IMR-90 (cell line): Measurements from ENCODE around the gene FAM117B. TPM values are rescaled to one million over a fixed set of nuclear protein-coding genes. Genes with fewer than 3 reads are reported as not detected.

Source experiments
- ATAC-seq: fragments of 200-7000 bp; cut with Tn5 transposase; 2 replicates; pipeline ENCODE4 v1.9.1; 2020; ENCODE audit warnings: low read depth, mild to moderate bottlenecking, moderate library complexity
- BruUV-seq: library from RNA; stranded (reverse); fragments of 400-500 nt; replicated peaks from 2 replicates; lab custom pipeline; 2021; lab: Mats Ljungman, UMichigan
- CTCF ChIA-PET: fragments of 300-600 bp; formaldehyde crosslinking; extraction: SDS; loops from one replicate; lab custom pipeline; 2021; ENCODE audit warnings: antibody characterized with exemption; lab: Yijun Ruan, JAX
- POLR2A ChIA-PET: fragments of 300-600 bp; sonication (Branson Sonifier 250); formaldehyde crosslinking; loops from one replicate; lab custom pipeline; 2022; ENCODE audit warnings: antibody characterized with exemption; ENCODE audit not compliant: unreplicated experiment; lab: Charles Lee
- DNase-seq: peaks from one replicate; pipeline ENCODE4 v3.0.0; 2013
- H2AFZ ChIP-seq: replicated peaks from 2 replicates; pipeline ENCODE3; 2013; ENCODE audit warnings: low read length, mild to moderate bottlenecking; ENCODE audit not compliant: poor library complexity
- H2AK5ac ChIP-seq: 2 replicates; pipeline ENCODE4 v1.6.1; 2013; ENCODE audit warnings: low read depth, low read length, inconsistent platforms
- H2AK9ac ChIP-seq: replicated peaks from 2 replicates; pipeline ENCODE3; 2013; ENCODE audit warnings: mild to moderate bottlenecking, low read depth, low read length, moderate library complexity; ENCODE audit not compliant: poor library complexity
- H2BK120ac ChIP-seq: 2 replicates; pipeline ENCODE4 v1.6.1; 2013; ENCODE audit warnings: low read depth, low read length, inconsistent platforms
- H2BK15ac ChIP-seq: 3 replicates; pipeline ENCODE4 v1.6.1; 2013; ENCODE audit warnings: low read depth, low read length, inconsistent platforms
- H2BK20ac ChIP-seq: 2 replicates; pipeline ENCODE4 v1.6.1; 2013; ENCODE audit warnings: low read depth, mild to moderate bottlenecking, inconsistent platforms, low read length, moderate library complexity
- H2BK5ac ChIP-seq: 2 replicates; pipeline ENCODE4 v1.6.1; 2013; ENCODE audit warnings: mild to moderate bottlenecking, low read depth, low read length, inconsistent platforms; ENCODE audit not compliant: poor library complexity, severe bottlenecking
- H3K14ac ChIP-seq: replicated peaks from 2 replicates; pipeline ENCODE4 v1.6.1; 2013; ENCODE audit warnings: low read depth, low read length, inconsistent platforms
- H3K18ac ChIP-seq: 2 replicates; pipeline ENCODE4 v1.6.1; 2013; ENCODE audit warnings: low read depth, low read length, control low read depth
- H3K23ac ChIP-seq: 2 replicates; pipeline ENCODE4 v1.6.1; 2013; ENCODE audit warnings: low read depth, low read length, inconsistent platforms
- H3K27ac ChIP-seq: 2 replicates; pipeline ENCODE4 v1.5.1; 2013; ENCODE audit warnings: mild to moderate bottlenecking, control low read depth, low read length; ENCODE audit not compliant: insufficient read depth
- H3K27me3 ChIP-seq: 2 replicates; pipeline ENCODE4 v1.6.1; 2013; ENCODE audit warnings: low read length; ENCODE audit not compliant: control insufficient read depth, insufficient read depth
- H3K36me3 ChIP-seq: 2 replicates; pipeline ENCODE4 v1.6.1; 2013; ENCODE audit warnings: low read length, mixed read lengths; ENCODE audit not compliant: control insufficient read depth, insufficient read depth
- H3K4ac ChIP-seq: 2 replicates; pipeline ENCODE4 v1.6.1; 2013; ENCODE audit warnings: low read depth, low read length, inconsistent platforms
- H3K4me1 ChIP-seq: 2 replicates; pipeline ENCODE4 v1.6.1; 2013; ENCODE audit warnings: low read length, mixed read lengths; ENCODE audit not compliant: control insufficient read depth, insufficient read depth
- H3K4me2 ChIP-seq: 2 replicates; pipeline ENCODE4 v1.6.1; 2013; ENCODE audit warnings: low read depth, mild to moderate bottlenecking, control low read depth, low read length, moderate library complexity
- H3K4me3 ChIP-seq: 2 replicates; pipeline ENCODE4 v1.5.1; 2013; ENCODE audit warnings: low read depth, mild to moderate bottlenecking, control low read depth, low read length, moderate library complexity; ENCODE audit not compliant: insufficient read depth
- H3K56ac ChIP-seq: 2 replicates; pipeline ENCODE4 v1.6.1; 2013; ENCODE audit warnings: low read length, inconsistent platforms; ENCODE audit not compliant: insufficient read depth; ENCODE audit errors: extremely low read depth
- H3K79me1 ChIP-seq, 2 experiments: 2 replicates each; pipeline ENCODE4 v1.6.1; 2013; ENCODE audit warnings: low read length in 2 of 2, inconsistent platforms in 1 of 2, low read depth in 1 of 2
- H3K9ac ChIP-seq: 2 replicates; pipeline ENCODE4 v1.6.1; 2013; ENCODE audit warnings: low read depth, low read length, control low read depth
- H3K9me1 ChIP-seq: 2 replicates; pipeline ENCODE4 v1.6.1; 2013; ENCODE audit warnings: low read length, inconsistent platforms; ENCODE audit not compliant: insufficient read depth
- H3K9me3 ChIP-seq: 2 replicates; pipeline ENCODE4 v1.6.1; 2013; ENCODE audit warnings: low read length; ENCODE audit not compliant: control insufficient read depth, insufficient read depth
- H4K20me1 ChIP-seq: 2 replicates; pipeline ENCODE4 v1.6.1; 2013; ENCODE audit warnings: low read length, inconsistent platforms; ENCODE audit not compliant: insufficient read depth
- H4K5ac ChIP-seq: 2 replicates; pipeline ENCODE4 v1.6.1; 2013; ENCODE audit warnings: mild to moderate bottlenecking, low read depth, low read length, control low read depth
- H4K8ac ChIP-seq, 2 experiments: 2 replicates each; pipeline ENCODE4 v1.6.1; 2013; ENCODE audit warnings: low read depth in 2 of 2, low read length in 2 of 2, control low read depth in 1 of 2, inconsistent platforms in 1 of 2
- H4K91ac ChIP-seq: 2 replicates; pipeline ENCODE4 v1.6.1; 2013; ENCODE audit warnings: low read depth, low read length, inconsistent platforms; ENCODE audit not compliant: insufficient read depth
- BHLHE40 ChIP-seq: fragments of 150-350 bp; IDR thresholded peaks from 2 replicates; pipeline ENCODE4 v1.6.1; 2016; ENCODE audit warnings: mild to moderate bottlenecking, low read depth, low read length
- CEBPB ChIP-seq: IDR thresholded peaks from 2 replicates; pipeline ENCODE4 v1.6.1; 2012; ENCODE audit warnings: low read depth, low read length, improper control_type of control experiment
- MAFK ChIP-seq: IDR thresholded peaks from 2 replicates; pipeline ENCODE4 v1.6.1; 2012; ENCODE audit warnings: low read depth, low read length, improper control_type of control experiment
- MAZ ChIP-seq: IDR thresholded peaks from 2 replicates; pipeline ENCODE4 v1.6.1; 2012; ENCODE audit warnings: low read depth, mild to moderate bottlenecking, low read length, improper control_type of control experiment, moderate library complexity, borderline replicate concordance
- MXI1 ChIP-seq: IDR thresholded peaks from 2 replicates; pipeline ENCODE4 v1.6.1; 2012; ENCODE audit warnings: low read depth, mild to moderate bottlenecking, low read length, moderate library complexity, borderline replicate concordance
- NFE2L2 ChIP-seq: fragments of 150-350 bp; IDR thresholded peaks from 2 replicates; pipeline ENCODE4 v1.6.1; 2016; ENCODE audit warnings: low read depth, mild to moderate bottlenecking, low read length
- POLR2A ChIP-seq: IDR thresholded peaks from 2 replicates; pipeline ENCODE4 v1.6.1; 2012; ENCODE audit warnings: mild to moderate bottlenecking, low read depth, low read length
- RAD21 ChIP-seq: IDR thresholded peaks from 2 replicates; pipeline ENCODE4 v1.6.1; 2012; ENCODE audit warnings: low read length, improper control_type of control experiment
- RCOR1 ChIP-seq: IDR thresholded peaks from 2 replicates; pipeline ENCODE4 v1.6.1; 2012; ENCODE audit warnings: mild to moderate bottlenecking, low read length, improper control_type of control experiment; ENCODE audit not compliant: insufficient replicate concordance
- SMC3 ChIP-seq: fragments of 150-350 bp; IDR thresholded peaks from 2 replicates; pipeline ENCODE4 v1.6.1; 2016; ENCODE audit warnings: low read depth, mild to moderate bottlenecking, antibody characterized with exemption, low read length, moderate library complexity
- WGBS, 2 experiments: methylation state at CpG; one replicate each; pipeline versions ENCODE4 v1.1.5 to v1.1.7; 2013; ENCODE audit warnings: missing lambda C conversion rate in 2 of 2; ENCODE audit not compliant: insufficient read length in 1 of 2; ENCODE audit errors: extremely low coverage in 2 of 2; 5-methylcytosine and 5-hydroxymethylcytosine counted together
- dilution Hi-C: fragments of 300-500 bp; cut with HindIII; formaldehyde crosslinking; loops from one replicate; pipeline ENCODE4 v1.14.3; 2018; ENCODE audit warnings: low sequenced_read_pairs; ENCODE audit not compliant: unreplicated experiment
- in situ Hi-C: fragments of 300-500 bp; cut with MboI; formaldehyde crosslinking; loops from 3 replicates; pipeline ENCODE4 v1.14.3; 2019; ENCODE audit warnings: low sequenced_read_pairs, inconsistent platforms, mixed read lengths
- intact Hi-C: fragments of 100-400 bp; cut with micrococcal nuclease; formaldehyde crosslinking; loops from 2 replicates; pipeline ENCODE4 v1.10.0; 2022
- polyA plus RNA-seq, 3 experiments: library from polyadenylated mRNA; depleted of rRNA; stranded (reverse); fragments of >200 nt; gene quantifications; 2 replicates each; pipeline ENCODE4 v1.2.3, GENCODE V29; 2012; ENCODE audit warnings: low replicate concordance in 1 of 3
- total RNA-seq: library from RNA; depleted of rRNA; stranded (reverse); fragments of >200 nt; gene quantifications from 2 replicates; pipeline ENCODE4 v1.2.3, GENCODE V29; 2012
- TF ChIP-seq, protein P1 (sequence below): conservative IDR thresholded peaks from 2 replicates; pipeline ENCODE4 v1.5.1; 2012; ENCODE audit warnings: mild to moderate bottlenecking, low read depth, low read length, improper control_type of control experiment

The FAM117B gene
- total and polyA plus RNA-seq, 2 of the 4 experiments (the other 2 are of a cell fraction), result 0.54 to 0.79 TPM

DNA sequence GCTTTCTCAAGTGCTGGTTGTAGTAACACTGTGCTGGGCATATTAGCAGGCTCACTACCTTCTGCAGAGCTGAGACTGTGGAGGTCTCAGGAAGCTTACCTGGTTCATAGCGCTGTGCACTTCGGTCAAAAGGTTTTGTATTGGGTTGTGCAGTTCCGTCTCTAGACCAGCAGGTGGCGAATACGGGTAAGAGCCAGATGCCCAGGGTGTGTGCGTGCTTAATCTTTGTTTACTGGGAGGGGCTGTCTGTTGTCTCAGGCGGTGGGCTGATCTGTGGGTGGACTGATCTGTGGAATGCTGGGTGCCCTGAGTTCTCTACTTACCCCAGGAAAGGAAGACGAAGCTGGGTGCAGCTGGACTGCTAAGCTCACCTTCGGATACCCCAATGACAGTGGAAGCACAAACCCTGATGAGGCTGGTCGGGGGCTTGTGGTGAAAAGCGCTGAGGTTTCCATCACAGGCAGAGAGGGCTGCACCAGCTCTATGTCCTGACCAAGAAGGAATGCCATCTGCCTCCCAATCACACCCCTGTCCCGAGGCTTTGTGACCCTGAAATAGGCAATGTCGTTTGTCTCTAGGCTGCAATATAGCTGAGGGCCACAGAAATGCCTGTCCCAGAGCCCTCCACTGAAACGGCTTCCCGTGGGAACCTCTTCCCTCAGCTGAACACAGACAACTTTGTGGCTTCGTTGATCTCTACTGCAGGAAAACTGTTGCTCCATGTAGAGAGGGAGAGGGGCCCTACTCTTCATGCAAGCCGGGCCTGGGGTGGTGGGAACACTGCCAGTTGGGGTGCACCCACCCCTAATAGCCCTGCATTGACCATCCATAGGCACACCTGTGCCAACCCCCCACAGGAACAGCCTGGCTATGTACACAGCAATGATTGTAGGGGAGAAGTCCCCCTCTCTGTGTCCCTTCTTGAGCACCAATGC lies 45.9 kb upstream of the FAM117B start:
- Histone ChIP-seq H2BK20ac (peak overlapping the region; percentile 41; the same call in 1 of the 2 replicates), H4K20me1 (no peaks in the 10 kb centered on the region)

More for the DNA sequence above, 45.9 kb upstream of the FAM117B start:
- no peak overlapping the region for H4K91ac ChIP-seq
- peak overlapping the region in 1 of 2 experiments; percentile 53; a peak in 1 of 4 replicates for H4K8ac ChIP-seq
- H3K4me1 ChIP-seq, result peaks cover 2% of the 10 kb centered on the region
- H3K79me1 ChIP-seq, result no peaks in the 10 kb centered on the region
- no peak overlapping the region; the same call in 1 of the 2 replicates for H2AK5ac ChIP-seq
- no peak overlapping the region for H3K9ac ChIP-seq
- CTCF ChIA-PET, result interaction anchor here (0.6 to 1.8 kb wide), 12 partner anchors 13 to 1064 kb away, joined by 3 to 13 read pairs (median 3); partner anchors contain the start of genes CARF and WDR12
- H2AFZ ChIP-seq, result peak overlapping the region; percentile 87
- H3K56ac ChIP-seq, result no peak overlapping the region
- peak overlapping the region; percentile 59 for H2BK120ac ChIP-seq
- 12% methylated on average over 7 of the region's 17 CpGs; no CpG with 5 or more reads in 1 of the 2 experiments for WGBS, 2 experiments
- H3K4me3 ChIP-seq, result no peak overlapping the region
- in situ Hi-C loops, result loop anchor here (25.0 kb wide), 1 partner anchor 1323 kb away; no protein-coding TSS in a partner anchor
- H3K27ac ChIP-seq, result no peak overlapping the region
- no peak overlapping the region for H3K14ac ChIP-seq
- no peak overlapping the region for H3K18ac ChIP-seq
- H3K4me2 ChIP-seq, result peak overlapping the region; percentile 85
- no TSS peak for BruUV-seq
- H3K23ac ChIP-seq, result no peak overlapping the region
- H3K27me3 ChIP-seq, result no peaks in the 10 kb centered on the region
- H2BK15ac ChIP-seq, result no peak overlapping the region
- TF ChIP-seq CEBPB (no peak), BHLHE40 (no peak), RCOR1 (no peak), NFE2L2 (no peak), POLR2A (no peak), MAZ (no peak), SMC3 (peak; percentile 90), MAFK (no peak), MXI1 (0 out of 2 replicates have a peak, but pooled peaks have one; percentile 16), RAD21 (peak; percentile 83)
- TF ChIP-seq, protein P1, sequence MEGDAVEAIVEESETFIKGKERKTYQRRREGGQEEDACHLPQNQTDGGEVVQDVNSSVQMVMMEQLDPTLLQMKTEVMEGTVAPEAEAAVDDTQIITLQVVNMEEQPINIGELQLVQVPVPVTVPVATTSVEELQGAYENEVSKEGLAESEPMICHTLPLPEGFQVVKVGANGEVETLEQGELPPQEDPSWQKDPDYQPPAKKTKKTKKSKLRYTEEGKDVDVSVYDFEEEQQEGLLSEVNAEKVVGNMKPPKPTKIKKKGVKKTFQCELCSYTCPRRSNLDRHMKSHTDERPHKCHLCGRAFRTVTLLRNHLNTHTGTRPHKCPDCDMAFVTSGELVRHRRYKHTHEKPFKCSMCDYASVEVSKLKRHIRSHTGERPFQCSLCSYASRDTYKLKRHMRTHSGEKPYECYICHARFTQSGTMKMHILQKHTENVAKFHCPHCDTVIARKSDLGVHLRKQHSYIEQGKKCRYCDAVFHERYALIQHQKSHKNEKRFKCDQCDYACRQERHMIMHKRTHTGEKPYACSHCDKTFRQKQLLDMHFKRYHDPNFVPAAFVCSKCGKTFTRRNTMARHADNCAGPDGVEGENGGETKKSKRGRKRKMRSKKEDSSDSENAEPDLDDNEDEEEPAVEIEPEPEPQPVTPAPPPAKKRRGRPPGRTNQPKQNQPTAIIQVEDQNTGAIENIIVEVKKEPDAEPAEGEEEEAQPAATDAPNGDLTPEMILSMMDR, result peak; percentile 78
- H3K36me3 ChIP-seq, result no peaks in the 10 kb centered on the region
- no peaks in the 10 kb centered on the region for H3K9me3 ChIP-seq
- H3K4ac ChIP-seq, result peak overlapping the region; percentile 57; the same call in 1 of the 2 replicates
- dilution Hi-C loops, result no loop called here
- intact Hi-C loops, result loop anchor here (1.0 to 10.0 kb wide), 4 partner anchors 243 to 1320 kb away; partner anchors contain the start of gene ICA1L
- DNase-seq (peak; percentile 62), ATAC-seq (peak; percentile 99)
- 0 out of 2 replicates have a peak, but pooled peaks cover 4% of the 10 kb centered on the region for H3K9me1 ChIP-seq
- no peak overlapping the region for H4K5ac ChIP-seq
- H2BK5ac ChIP-seq, result no peak overlapping the region
- peak overlapping the region; percentile 58 for H2AK9ac ChIP-seq
- POLR2A ChIA-PET, result no interaction called here
